ENCODE data around the gene ABHD15.

DNA sequence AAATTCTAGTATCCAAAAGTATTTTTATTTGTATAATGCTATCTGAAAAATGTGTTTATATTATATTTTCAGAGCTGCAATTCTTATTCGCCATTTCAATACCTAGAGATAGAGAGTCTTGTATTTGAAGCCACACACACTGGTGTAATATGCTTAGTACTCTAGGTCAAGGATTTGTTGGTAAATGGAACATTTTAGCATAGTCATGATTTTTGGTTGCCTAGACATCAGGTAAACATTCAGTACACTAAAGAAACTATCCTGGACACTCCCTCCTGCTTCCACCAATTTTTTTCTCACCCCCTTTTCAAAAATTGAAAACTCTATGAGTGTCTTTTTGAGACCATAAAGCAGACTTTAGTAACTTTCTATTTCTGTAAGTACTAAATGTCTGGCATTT is 20.8 kb downstream of the ABHD15 start:
- TF ChIP-seq, protein P1, sequence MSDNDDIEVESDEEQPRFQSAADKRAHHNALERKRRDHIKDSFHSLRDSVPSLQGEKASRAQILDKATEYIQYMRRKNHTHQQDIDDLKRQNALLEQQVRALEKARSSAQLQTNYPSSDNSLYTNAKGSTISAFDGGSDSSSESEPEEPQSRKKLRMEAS (IDR thresholded peaks at IDR 0.05; ENCODE audit: insufficient read depth, insufficient read length): no peak
- TF ChIP-seq, protein P2, sequence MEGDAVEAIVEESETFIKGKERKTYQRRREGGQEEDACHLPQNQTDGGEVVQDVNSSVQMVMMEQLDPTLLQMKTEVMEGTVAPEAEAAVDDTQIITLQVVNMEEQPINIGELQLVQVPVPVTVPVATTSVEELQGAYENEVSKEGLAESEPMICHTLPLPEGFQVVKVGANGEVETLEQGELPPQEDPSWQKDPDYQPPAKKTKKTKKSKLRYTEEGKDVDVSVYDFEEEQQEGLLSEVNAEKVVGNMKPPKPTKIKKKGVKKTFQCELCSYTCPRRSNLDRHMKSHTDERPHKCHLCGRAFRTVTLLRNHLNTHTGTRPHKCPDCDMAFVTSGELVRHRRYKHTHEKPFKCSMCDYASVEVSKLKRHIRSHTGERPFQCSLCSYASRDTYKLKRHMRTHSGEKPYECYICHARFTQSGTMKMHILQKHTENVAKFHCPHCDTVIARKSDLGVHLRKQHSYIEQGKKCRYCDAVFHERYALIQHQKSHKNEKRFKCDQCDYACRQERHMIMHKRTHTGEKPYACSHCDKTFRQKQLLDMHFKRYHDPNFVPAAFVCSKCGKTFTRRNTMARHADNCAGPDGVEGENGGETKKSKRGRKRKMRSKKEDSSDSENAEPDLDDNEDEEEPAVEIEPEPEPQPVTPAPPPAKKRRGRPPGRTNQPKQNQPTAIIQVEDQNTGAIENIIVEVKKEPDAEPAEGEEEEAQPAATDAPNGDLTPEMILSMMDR (IDR thresholded peaks at IDR 0.05; ENCODE audit: extremely low read depth in 1 of 2, insufficient read depth in 1 of 2, low read depth in 1 of 2, low read length in 2 of 2): no peak
- no peak for TF ChIP-seq POLR2A (IDR thresholded peaks at IDR 0.05; ENCODE audit: low read depth, low read length)
- TF ChIP-seq EZH2 (IDR thresholded peaks at IDR 0.05; ENCODE audit: borderline replicate concordance, low read depth, low read length, severe bottlenecking): no peak

Data from endothelial cell of umbilical vein (primary cell).